Measurements from ENCODE around the gene C20orf202. TPM values are rescaled to one million over a fixed set of nuclear protein-coding genes. Genes with fewer than 3 reads are reported as not detected.
A peak's percentile ranks its signal among the peaks of the same experiment; 100 is the strongest.

C20orf202 gene
- total RNA-seq, 1 experiment from 2014 or later, result not detected

DNA sequence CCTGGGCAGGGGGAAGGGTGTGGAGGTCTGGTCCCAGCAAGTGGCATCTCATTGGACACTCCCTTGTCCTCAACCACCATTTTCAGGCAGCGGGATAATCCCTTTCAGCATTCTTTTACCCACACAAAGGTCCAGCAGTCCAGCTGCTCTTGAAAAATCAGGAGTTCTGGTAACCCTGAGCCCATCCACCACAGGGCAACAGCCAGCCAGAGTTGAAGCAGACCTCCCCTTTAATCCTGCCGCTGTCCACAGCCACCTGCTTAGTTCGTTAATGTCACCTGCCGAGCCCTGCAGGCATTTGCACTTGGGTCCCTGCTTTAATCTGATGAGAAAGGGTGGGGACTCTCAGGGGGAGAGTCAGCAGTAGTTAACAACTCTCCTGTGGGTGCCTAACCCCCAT lies 29.6 kb upstream of the C20orf202 start:
- H3K4me3 ChIP-seq (ENCODE audit: low read length), result no peak overlapping the region
- H3K9me3 ChIP-seq (ENCODE audit: low read length), result no peaks in the 10 kb centered on the region
- H3K79me2 ChIP-seq (ENCODE audit: low read length), result no peaks in the 10 kb centered on the region
- ATAC-seq (no peak), DNase-seq (no peak)
- CTCF ChIA-PET, result no interaction called here
- intact Hi-C loops (cut with micrococcal nuclease), result no loop called here
- TF ChIP-seq, protein P1, sequence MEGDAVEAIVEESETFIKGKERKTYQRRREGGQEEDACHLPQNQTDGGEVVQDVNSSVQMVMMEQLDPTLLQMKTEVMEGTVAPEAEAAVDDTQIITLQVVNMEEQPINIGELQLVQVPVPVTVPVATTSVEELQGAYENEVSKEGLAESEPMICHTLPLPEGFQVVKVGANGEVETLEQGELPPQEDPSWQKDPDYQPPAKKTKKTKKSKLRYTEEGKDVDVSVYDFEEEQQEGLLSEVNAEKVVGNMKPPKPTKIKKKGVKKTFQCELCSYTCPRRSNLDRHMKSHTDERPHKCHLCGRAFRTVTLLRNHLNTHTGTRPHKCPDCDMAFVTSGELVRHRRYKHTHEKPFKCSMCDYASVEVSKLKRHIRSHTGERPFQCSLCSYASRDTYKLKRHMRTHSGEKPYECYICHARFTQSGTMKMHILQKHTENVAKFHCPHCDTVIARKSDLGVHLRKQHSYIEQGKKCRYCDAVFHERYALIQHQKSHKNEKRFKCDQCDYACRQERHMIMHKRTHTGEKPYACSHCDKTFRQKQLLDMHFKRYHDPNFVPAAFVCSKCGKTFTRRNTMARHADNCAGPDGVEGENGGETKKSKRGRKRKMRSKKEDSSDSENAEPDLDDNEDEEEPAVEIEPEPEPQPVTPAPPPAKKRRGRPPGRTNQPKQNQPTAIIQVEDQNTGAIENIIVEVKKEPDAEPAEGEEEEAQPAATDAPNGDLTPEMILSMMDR (conservative IDR thresholded peaks at IDR 0.05; ENCODE audit: low read depth, low read length), result no peak
- TF ChIP-seq EZH2 (IDR thresholded peaks at IDR 0.05; ENCODE audit: low read length, unreplicated experiment) (no peak), EZH2phosphoT487 (IDR thresholded peaks at IDR 0.05; ENCODE audit: borderline replicate concordance, low read length) (no peak)
- H3K4me1 ChIP-seq (ENCODE audit: insufficient read depth, low read length), result no peaks in the 10 kb centered on the region
- H3F3A ChIP-seq (ENCODE audit: low read length, unreplicated experiment), result no peaks in the 10 kb centered on the region
- no peak overlapping the region for H3K4me2 ChIP-seq (ENCODE audit: low read length)
- no TSS peak for BruUV-seq (replicated peaks)
- no peak overlapping the region for H3K9ac ChIP-seq (ENCODE audit: low read length)
- H2AFZ ChIP-seq (ENCODE audit: low read length), result no peak overlapping the region
- peaks cover 25% of the 10 kb centered on the region for H3K36me3 ChIP-seq (ENCODE audit: low read depth, low read length)
- no peak overlapping the region for H3K27ac ChIP-seq (ENCODE audit: low read length)
- H4K20me1 ChIP-seq (ENCODE audit: low read length), result no peaks in the 10 kb centered on the region; the same call in 1 of the 2 replicates
- H3K27me3 ChIP-seq (ENCODE audit: low read length), result no peaks in the 10 kb centered on the region
- H3K9me2 ChIP-seq (replicated peaks; ENCODE audit: low read length), result no peaks in the 10 kb centered on the region
- POLR2A ChIA-PET (ENCODE audit: unreplicated experiment), result no interaction called here

GRCh38 chr20:1174787-1175186 lies 28.5 kb upstream of the C20orf202 start:
- no TSS peak for BruUV-seq (replicated peaks)
- Histone ChIP-seq H4K20me1 (ENCODE audit: low read length) (no peaks in the 10 kb centered on the region; the same call in 1 of the 2 replicates), H3K4me2 (ENCODE audit: low read length) (no peak overlapping the region), H3K9ac (ENCODE audit: low read length) (no peak overlapping the region), H3K9me3 (ENCODE audit: low read length) (no peaks in the 10 kb centered on the region), H3K27ac (ENCODE audit: low read length) (no peak overlapping the region), H3K79me2 (ENCODE audit: low read length) (no peaks in the 10 kb centered on the region), H3K4me1 (ENCODE audit: insufficient read depth, low read length) (no peaks in the 10 kb centered on the region), H3K27me3 (ENCODE audit: low read length) (no peaks in the 10 kb centered on the region), H3K36me3 (ENCODE audit: low read depth, low read length) (peaks cover 14% of the 10 kb centered on the region; the same call in 1 of the 2 replicates), H3F3A (ENCODE audit: low read length, unreplicated experiment) (no peaks in the 10 kb centered on the region), H3K9me2 (replicated peaks; ENCODE audit: low read length) (no peaks in the 10 kb centered on the region), H3K4me3 (ENCODE audit: low read length) (no peak overlapping the region), H2AFZ (ENCODE audit: low read length) (no peak overlapping the region)
- TF ChIP-seq EZH2 (IDR thresholded peaks at IDR 0.05; ENCODE audit: low read length, unreplicated experiment), result no peak
- TF ChIP-seq, protein P1 (conservative IDR thresholded peaks at IDR 0.05; ENCODE audit: low read depth, low read length), result no peak
- no peak for TF ChIP-seq EZH2phosphoT487 (IDR thresholded peaks at IDR 0.05; ENCODE audit: borderline replicate concordance, low read length)
- DNase-seq (no peak), ATAC-seq (no peak)
- ChIA-PET CTCF (no interaction called here), POLR2A (ENCODE audit: unreplicated experiment) (interaction anchor here (0.6 kb wide), 1 partner anchor 47 kb away, joined by 3 read pairs; no protein-coding TSS in a partner anchor)
- intact Hi-C loops (cut with micrococcal nuclease), result no loop called here

- Histone ChIP-seq H3F3A (ENCODE audit: low read length, unreplicated experiment) (no peaks in the 10 kb centered on the region), H3K79me2 (ENCODE audit: low read length) (no peaks in the 10 kb centered on the region), H3K9ac (ENCODE audit: low read length) (no peak overlapping the region), H3K27ac (ENCODE audit: low read length) (no peak overlapping the region), H3K4me1 (ENCODE audit: insufficient read depth, low read length) (no peaks in the 10 kb centered on the region), H3K36me3 (ENCODE audit: low read depth, low read length) (no peaks in the 10 kb centered on the region), H2AFZ (ENCODE audit: low read length) (no peak overlapping the region), H3K4me3 (ENCODE audit: low read length) (no peak overlapping the region), H4K20me1 (ENCODE audit: low read length) (no peaks in the 10 kb centered on the region), H3K4me2 (ENCODE audit: low read length) (no peak overlapping the region), H3K27me3 (ENCODE audit: low read length) (no peaks in the 10 kb centered on the region), H3K9me2 (replicated peaks; ENCODE audit: low read length) (no peaks in the 10 kb centered on the region), H3K9me3 (ENCODE audit: low read length) (no peaks in the 10 kb centered on the region)
- intact Hi-C loops (cut with micrococcal nuclease), result no loop called here
- ATAC-seq, result peak; percentile 59
- ChIA-PET POLR2A (ENCODE audit: unreplicated experiment) (no interaction called here), CTCF (interaction anchor here (0.6 to 0.7 kb wide), 2 partner anchors 237 to 348 kb away, joined by 4 to 6 read pairs; no protein-coding TSS in a partner anchor)
- DNase-seq, result peak; percentile 39
- TF ChIP-seq, protein P1 (conservative IDR thresholded peaks at IDR 0.05; ENCODE audit: low read depth, low read length), result peak; percentile 37
- TF ChIP-seq EZH2 (IDR thresholded peaks at IDR 0.05; ENCODE audit: low read length, unreplicated experiment), result no peak
- BruUV-seq (replicated peaks), result no TSS peak
These were observed 25.6 kb upstream of the C20orf202 start for GRCh38 chr20:1177680-1178079.
